Left ventricle myocardium superior (tissue), 1 donor: ENCODE measurements around the gene NR1H4. TPM values are rescaled to one million over a fixed set of nuclear protein-coding genes. Genes with fewer than 3 reads are reported as not detected.
"Not testable (repeated sequence)": the region's sequence is repeated elsewhere in the genome, so short reads cannot be mapped to it uniquely, and the experiment has no call there.

Experiments
- ATAC-seq: fragments of 200-7000 bp; cut with Tn5 transposase; one replicate; pipeline ENCODE4 v1.9.1; 2020; ENCODE audit warnings: mild to moderate bottlenecking, moderate library complexity
- DNase-seq: peaks from one replicate; pipeline ENCODE4 v3.0.0-alpha.2; 2020
- intact Hi-C: fragments of 100-400 bp; cut with micrococcal nuclease; formaldehyde crosslinking; loops from one replicate; pipeline ENCODE4 v1.11.0; 2022
- total RNA-seq: library from RNA; stranded (reverse); fragmentation: NEBNext Ultra II Directional; extraction: Animal tissue kit (Norgen Biotek cat#: 25700); gene quantifications from one replicate; pipeline ENCODE4 v1.2.1, GENCODE V29; 2021
- donor health status: DM: no; HTN: yes; CAD: no; lungs with severe emphysema.

The NR1H4 gene
- total RNA-seq, 1 donor from 2014 or later: not detected

GRCh38 chr12:100502718-100503117 lies 29.1 kb downstream of the NR1H4 start:
- ATAC-seq, DNase-seq, intact Hi-C loops: not testable (repeated sequence)

- DNase-seq (no peak), ATAC-seq (no peak)
- intact Hi-C loops: no loop called here
These were observed 29.6 kb downstream of the NR1H4 start for GRCh38 chr12:100503228-100503628.

- intact Hi-C loops: no loop called here
- DNase-seq: no peak
- no peak for ATAC-seq
These were observed 31.1 kb downstream of the NR1H4 start for GRCh38 chr12:100504804-100505203.

GRCh38 chr12:100508751-100509150 lies 35.1 kb downstream of the NR1H4 start:
- ATAC-seq (no peak), DNase-seq (no peak)
- intact Hi-C loops: no loop called here

GRCh38 chr12:100512692-100513091 lies 39.0 kb downstream of the NR1H4 start:
- intact Hi-C loops: no loop called here
- ATAC-seq (no peak), DNase-seq (no peak)

- DNase-seq: no peak
- intact Hi-C loops: no loop called here
- ATAC-seq: no peak
These were observed 42.3 kb downstream of the NR1H4 start for GRCh38 chr12:100515968-100516367.

GRCh38 chr12:100518376-100518775 lies 44.7 kb downstream of the NR1H4 start:
- intact Hi-C loops: no loop called here
- DNase-seq (no peak), ATAC-seq (no peak)

GRCh38 chr12:100520048-100520769 lies 46.5 kb downstream of the NR1H4 start:
- intact Hi-C loops: no loop called here
- ATAC-seq (no peak), DNase-seq (no peak)

GRCh38 chr12:100521958-100522357 lies 48.3 kb downstream of the NR1H4 start:
- DNase-seq (no peak), ATAC-seq (no peak)
- intact Hi-C loops: no loop called here

- DNase-seq: no peak
- no peak for ATAC-seq
- intact Hi-C loops: no loop called here
These were observed 54.4 kb downstream of the NR1H4 start for GRCh38 chr12:100528034-100528433.

- DNase-seq: no peak
- intact Hi-C loops: no loop called here
- no peak for ATAC-seq
These were observed 54.9 kb downstream of the NR1H4 start for GRCh38 chr12:100528471-100529127.

- no peak for DNase-seq
- no peak for ATAC-seq
- intact Hi-C loops: no loop called here
These were observed 56.2 kb downstream of the NR1H4 start for GRCh38 chr12:100529756-100530350.

GRCh38 chr12:100533376-100533775 lies 59.7 kb downstream of the NR1H4 start:
- ATAC-seq: no peak
- intact Hi-C loops: no loop called here
- no peak for DNase-seq

GRCh38 chr12:100534625-100535227 lies 61.1 kb downstream of the NR1H4 start:
- intact Hi-C loops: no loop called here
- DNase-seq: no peak
- no peak for ATAC-seq

GRCh38 chr12:100539202-100539601 lies 65.5 kb downstream of the NR1H4 start:
- intact Hi-C loops: no loop called here
- no peak for DNase-seq

GRCh38 chr12:100544165-100544564 lies 70.5 kb downstream of the NR1H4 start:
- intact Hi-C loops: no loop called here
- DNase-seq (no peak), ATAC-seq (no peak)

More at GRCh38 chr12:100539202-100539601, 65.5 kb downstream of the NR1H4 start:
- ATAC-seq: no peak

- ATAC-seq: no peak
- intact Hi-C loops: no loop called here
- DNase-seq: no peak
These were observed 71.4 kb downstream of the NR1H4 start for GRCh38 chr12:100545092-100545491.

- DNase-seq (no peak), ATAC-seq (no peak)
- intact Hi-C loops: loop anchor here (10.0 kb wide), 1 partner anchor 209 kb away; no protein-coding TSS in a partner anchor
These were observed 80.3 kb downstream of the NR1H4 start for GRCh38 chr12:100553936-100554335.

- intact Hi-C loops: loop anchor here (10.0 kb wide), 1 partner anchor 210 kb away; no protein-coding TSS in a partner anchor
- ATAC-seq: peak; percentile 80
- no peak for DNase-seq
These were observed 81.0 kb downstream of the NR1H4 start for GRCh38 chr12:100554608-100555077.

GRCh38 chr12:100555722-100556121 lies 82.1 kb downstream of the NR1H4 start:
- intact Hi-C loops: loop anchor here (10.0 kb wide), 1 partner anchor 211 kb away; no protein-coding TSS in a partner anchor
- no peak for DNase-seq
- peak; percentile 95 for ATAC-seq
